ENCODE measurements around the gene TBC1D10B. TPM values are rescaled to one million over a fixed set of nuclear protein-coding genes. Genes with fewer than 3 reads are reported as not detected.

The TBC1D10B gene
- total and polyA plus RNA-seq, 9 of the 15 experiments (the other 6 are each of a cell fraction or from before 2014, with no cell fraction given), result 2.2 to 55.4 (median 17.5) TPM

DNA sequence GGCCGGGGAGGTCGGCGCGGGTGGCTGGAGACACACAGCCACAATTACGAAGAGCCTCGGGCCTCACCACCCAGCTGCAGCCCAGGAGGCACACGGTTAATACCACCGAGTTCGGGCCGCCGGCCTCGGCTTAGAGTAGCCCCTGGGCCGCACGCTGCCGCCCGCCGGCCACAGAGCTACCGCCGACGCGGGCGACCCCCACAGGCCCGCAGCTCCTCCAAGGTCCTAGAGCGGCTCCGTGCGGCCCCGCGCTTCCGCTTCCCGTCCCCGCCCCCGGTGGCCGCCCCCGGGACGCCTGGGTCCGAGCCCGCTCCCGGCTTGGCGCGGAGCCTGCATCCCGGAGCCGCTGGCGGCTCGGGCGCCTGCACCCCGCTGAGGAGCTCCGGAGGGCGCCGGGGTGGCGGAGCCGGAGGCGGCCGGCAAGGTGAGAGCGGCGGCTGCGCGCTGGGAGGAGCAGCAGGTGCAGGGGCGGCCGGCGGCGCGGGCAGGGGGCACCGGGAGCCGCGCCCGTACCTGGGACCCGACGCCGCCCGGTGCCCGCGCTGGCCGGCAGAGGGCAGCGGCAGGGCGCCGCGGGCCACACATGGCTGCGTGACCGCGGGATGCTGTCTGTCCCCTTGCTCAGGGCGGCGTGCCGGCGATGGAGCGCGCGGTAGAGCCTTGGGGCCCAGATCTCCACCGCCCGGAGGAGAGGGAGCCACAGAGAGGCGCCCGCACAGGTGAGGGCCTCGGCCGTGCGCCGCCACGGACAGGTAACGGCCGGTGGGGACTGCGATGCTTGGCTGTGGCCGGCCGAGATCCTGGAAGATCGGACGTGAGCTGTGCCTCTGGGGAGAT, 25.1 kb upstream of the TBC1D10B start, which contains the start of gene ZNF48 (continued):
- TF ChIP-seq, protein P1, sequence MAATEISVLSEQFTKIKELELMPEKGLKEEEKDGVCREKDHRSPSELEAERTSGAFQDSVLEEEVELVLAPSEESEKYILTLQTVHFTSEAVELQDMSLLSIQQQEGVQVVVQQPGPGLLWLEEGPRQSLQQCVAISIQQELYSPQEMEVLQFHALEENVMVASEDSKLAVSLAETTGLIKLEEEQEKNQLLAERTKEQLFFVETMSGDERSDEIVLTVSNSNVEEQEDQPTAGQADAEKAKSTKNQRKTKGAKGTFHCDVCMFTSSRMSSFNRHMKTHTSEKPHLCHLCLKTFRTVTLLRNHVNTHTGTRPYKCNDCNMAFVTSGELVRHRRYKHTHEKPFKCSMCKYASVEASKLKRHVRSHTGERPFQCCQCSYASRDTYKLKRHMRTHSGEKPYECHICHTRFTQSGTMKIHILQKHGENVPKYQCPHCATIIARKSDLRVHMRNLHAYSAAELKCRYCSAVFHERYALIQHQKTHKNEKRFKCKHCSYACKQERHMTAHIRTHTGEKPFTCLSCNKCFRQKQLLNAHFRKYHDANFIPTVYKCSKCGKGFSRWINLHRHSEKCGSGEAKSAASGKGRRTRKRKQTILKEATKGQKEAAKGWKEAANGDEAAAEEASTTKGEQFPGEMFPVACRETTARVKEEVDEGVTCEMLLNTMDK (IDR thresholded peaks at IDR 0.05; ENCODE audit: borderline replicate concordance, insufficient read depth, low read depth, low read length, poor library complexity, severe bottlenecking), result peak; percentile 62
- TF ChIP-seq EWSR1 (IDR thresholded peaks at IDR 0.05; ENCODE audit: borderline replicate concordance, low read depth, partially characterized antibody) (no peak), SIN3A (IDR thresholded peaks at IDR 0.05; ENCODE audit: borderline replicate concordance in 2 of 2, control insufficient read depth in 1 of 2, low read depth in 2 of 2, low read length in 2 of 2) (peak; percentile 19 to 81; a peak in 1 of 4 replicates), C11orf30 (IDR thresholded peaks at IDR 0.05; ENCODE audit: low read depth) (0 out of 2 replicates have a peak, but pooled peaks have one; percentile 16), MEF2D (tag; conservative IDR thresholded peaks at IDR 0.05; ENCODE audit: low read depth) (no peak), SMARCA4 (IDR thresholded peaks at IDR 0.05) (no peak), HEY1 (CRISPR knock-in tag; IDR thresholded peaks at IDR 0.05; ENCODE audit: borderline replicate concordance) (no peak), RB1 (IDR thresholded peaks at IDR 0.05; ENCODE audit: low read depth) (peak; percentile 86), BHLHE40 (IDR thresholded peaks at IDR 0.05; ENCODE audit: low read length) (peak; percentile 68), PCBP1 (IDR thresholded peaks at IDR 0.05; ENCODE audit: low read depth, low read length, poor library complexity, severe bottlenecking) (no peak), RBM17 (IDR thresholded peaks at IDR 0.05; ENCODE audit: borderline replicate concordance, low read depth, low read length) (no peak), ZNF79 (CRISPR knock-in tag; IDR thresholded peaks at IDR 0.05; ENCODE audit: low read depth) (no peak), ZNF3 (CRISPR knock-in tag; IDR thresholded peaks at IDR 0.05) (no peak), TBL1XR1 (IDR thresholded peaks at IDR 0.05; ENCODE audit: low read length in 2 of 2) (peak in 1 of 2 experiments; percentile 55; a peak in 1 of 4 replicates), FOS (IDR thresholded peaks at IDR 0.05; ENCODE audit: extremely low read depth, insufficient read length) (no peak), TBP (optimal IDR thresholded peaks at IDR 0.05; ENCODE audit: low read depth, low read length) (peak; percentile 50), POLR2B (IDR thresholded peaks at IDR 0.05; ENCODE audit: low read depth, partially characterized antibody) (peak; percentile 15), ELF1 (tag; IDR thresholded peaks at IDR 0.05) (peak; percentile 91), NBN (IDR thresholded peaks at IDR 0.05; ENCODE audit: low read depth) (peak; percentile 25; the same call in 1 of the 2 replicates), NR4A1 (CRISPR knock-in tag; IDR thresholded peaks at IDR 0.05) (no peak), NR4A1 (tag; IDR thresholded peaks at IDR 0.05) (no peak)
- TF ChIP-seq, protein P2, sequence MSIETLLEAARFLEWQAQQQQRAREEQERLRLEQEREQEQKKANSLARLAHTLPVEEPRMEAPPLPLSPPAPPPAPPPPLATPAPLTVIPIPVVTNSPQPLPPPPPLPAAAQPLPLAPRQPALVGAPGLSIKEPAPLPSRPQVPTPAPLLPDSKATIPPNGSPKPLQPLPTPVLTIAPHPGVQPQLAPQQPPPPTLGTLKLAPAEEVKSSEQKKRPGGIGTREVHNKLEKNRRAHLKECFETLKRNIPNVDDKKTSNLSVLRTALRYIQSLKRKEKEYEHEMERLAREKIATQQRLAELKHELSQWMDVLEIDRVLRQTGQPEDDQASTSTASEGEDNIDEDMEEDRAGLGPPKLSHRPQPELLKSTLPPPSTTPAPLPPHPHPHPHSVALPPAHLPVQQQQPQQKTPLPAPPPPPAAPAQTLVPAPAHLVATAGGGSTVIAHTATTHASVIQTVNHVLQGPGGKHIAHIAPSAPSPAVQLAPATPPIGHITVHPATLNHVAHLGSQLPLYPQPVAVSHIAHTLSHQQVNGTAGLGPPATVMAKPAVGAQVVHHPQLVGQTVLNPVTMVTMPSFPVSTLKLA (conservative IDR thresholded peaks at IDR 0.05), result peak; percentile 61 to 90; a peak in 3 of 4 replicates
- TF ChIP-seq, protein P3, sequence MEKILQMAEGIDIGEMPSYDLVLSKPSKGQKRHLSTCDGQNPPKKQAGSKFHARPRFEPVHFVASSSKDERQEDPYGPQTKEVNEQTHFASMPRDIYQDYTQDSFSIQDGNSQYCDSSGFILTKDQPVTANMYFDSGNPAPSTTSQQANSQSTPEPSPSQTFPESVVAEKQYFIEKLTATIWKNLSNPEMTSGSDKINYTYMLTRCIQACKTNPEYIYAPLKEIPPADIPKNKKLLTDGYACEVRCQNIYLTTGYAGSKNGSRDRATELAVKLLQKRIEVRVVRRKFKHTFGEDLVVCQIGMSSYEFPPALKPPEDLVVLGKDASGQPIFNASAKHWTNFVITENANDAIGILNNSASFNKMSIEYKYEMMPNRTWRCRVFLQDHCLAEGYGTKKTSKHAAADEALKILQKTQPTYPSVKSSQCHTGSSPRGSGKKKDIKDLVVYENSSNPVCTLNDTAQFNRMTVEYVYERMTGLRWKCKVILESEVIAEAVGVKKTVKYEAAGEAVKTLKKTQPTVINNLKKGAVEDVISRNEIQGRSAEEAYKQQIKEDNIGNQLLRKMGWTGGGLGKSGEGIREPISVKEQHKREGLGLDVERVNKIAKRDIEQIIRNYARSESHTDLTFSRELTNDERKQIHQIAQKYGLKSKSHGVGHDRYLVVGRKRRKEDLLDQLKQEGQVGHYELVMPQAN (IDR thresholded peaks at IDR 0.05; ENCODE audit: borderline replicate concordance), result peak; percentile 28; the same call in 1 of the 2 replicates

All from K562 (cell line).